Activated naive CD4-positive, alpha-beta T cell treated with anti-CD3 and anti-CD28 coated beads, Interleukin-2, amount 50 U/mL, for 24 hours (primary cell): ENCODE measurements around the gene TCERG1L.

Experiments
- H3K27ac Mint-ChIP-seq: one replicate; pipeline ENCODE4 v1.8.0; 2021; ENCODE audit warnings: mild to moderate bottlenecking, mixed read lengths
- H3K27me3 Mint-ChIP-seq: one replicate; pipeline ENCODE4 v1.8.0; 2021; ENCODE audit warnings: mixed read lengths
- H3K36me3 Mint-ChIP-seq: one replicate; pipeline ENCODE4 v1.8.0; 2021; ENCODE audit warnings: mixed read lengths
- H3K4me1 Mint-ChIP-seq: one replicate; pipeline ENCODE4 v1.8.0; 2021; ENCODE audit warnings: mixed read lengths
- H3K4me3 Mint-ChIP-seq: one replicate; pipeline ENCODE4 v1.8.0; 2021; ENCODE audit warnings: mild to moderate bottlenecking, mixed read lengths
- H3K9me3 Mint-ChIP-seq: one replicate; pipeline ENCODE4 v1.8.0; 2021; ENCODE audit warnings: mixed read lengths

TCERG1L gene

GRCh38 chr10:131282961-131283360 is 28.6 kb downstream of the TCERG1L start:
- Mint-ChIP-seq H3K36me3 (no peaks in the 10 kb centered on the region), H3K4me3 (no peak overlapping the region), H3K4me1 (no peaks in the 10 kb centered on the region), H3K27ac (no peak overlapping the region), H3K9me3 (no peaks in the 10 kb centered on the region), H3K27me3 (no peaks in the 10 kb centered on the region)

- no peaks in the 10 kb centered on the region for H3K9me3 Mint-ChIP-seq
- H3K27me3 Mint-ChIP-seq: no peaks in the 10 kb centered on the region
- H3K4me3 Mint-ChIP-seq: no peak overlapping the region
- no peaks in the 10 kb centered on the region for H3K36me3 Mint-ChIP-seq
- H3K4me1 Mint-ChIP-seq: no peaks in the 10 kb centered on the region
- H3K27ac Mint-ChIP-seq: no peak overlapping the region
These were observed 31.4 kb downstream of the TCERG1L start for GRCh38 chr10:131280101-131280500.

- Mint-ChIP-seq H3K4me3 (no peak overlapping the region), H3K4me1 (no peaks in the 10 kb centered on the region), H3K27ac (no peak overlapping the region), H3K9me3 (no peaks in the 10 kb centered on the region), H3K27me3 (no peaks in the 10 kb centered on the region), H3K36me3 (no peaks in the 10 kb centered on the region)
These were observed 32.0 kb downstream of the TCERG1L start for GRCh38 chr10:131279516-131279915.

- Mint-ChIP-seq H3K27me3 (no peaks in the 10 kb centered on the region), H3K36me3 (no peaks in the 10 kb centered on the region), H3K4me1 (no peaks in the 10 kb centered on the region), H3K27ac (no peak overlapping the region), H3K4me3 (no peak overlapping the region), H3K9me3 (no peaks in the 10 kb centered on the region)
These were observed 33.6 kb downstream of the TCERG1L start for GRCh38 chr10:131277969-131278368.

- Mint-ChIP-seq H3K36me3 (no peaks in the 10 kb centered on the region), H3K27ac (no peak overlapping the region), H3K4me3 (no peak overlapping the region), H3K4me1 (no peaks in the 10 kb centered on the region), H3K9me3 (no peaks in the 10 kb centered on the region), H3K27me3 (no peaks in the 10 kb centered on the region)
These were observed 34.2 kb downstream of the TCERG1L start for GRCh38 chr10:131277278-131277677.

- H3K36me3 Mint-ChIP-seq: no peaks in the 10 kb centered on the region
- no peak overlapping the region for H3K27ac Mint-ChIP-seq
- H3K4me3 Mint-ChIP-seq: no peak overlapping the region
- H3K4me1 Mint-ChIP-seq: no peaks in the 10 kb centered on the region
- no peaks in the 10 kb centered on the region for H3K9me3 Mint-ChIP-seq
- no peaks in the 10 kb centered on the region for H3K27me3 Mint-ChIP-seq
These were observed 35.8 kb downstream of the TCERG1L start for GRCh38 chr10:131275691-131276090.

- no peaks in the 10 kb centered on the region for H3K4me1 Mint-ChIP-seq
- no peak overlapping the region for H3K27ac Mint-ChIP-seq
- no peaks in the 10 kb centered on the region for H3K9me3 Mint-ChIP-seq
These were observed 36.6 kb downstream of the TCERG1L start for GRCh38 chr10:131274883-131275282.

GRCh38 chr10:131274133-131274880 is 37.2 kb downstream of the TCERG1L start:
- Mint-ChIP-seq H3K4me3 (no peak overlapping the region), H3K9me3 (no peaks in the 10 kb centered on the region), H3K27me3 (no peaks in the 10 kb centered on the region), H3K4me1 (no peaks in the 10 kb centered on the region), H3K27ac (no peak overlapping the region), H3K36me3 (no peaks in the 10 kb centered on the region)

More at GRCh38 chr10:131274883-131275282, 36.6 kb downstream of the TCERG1L start:
- Mint-ChIP-seq H3K4me3 (no peak overlapping the region), H3K36me3 (no peaks in the 10 kb centered on the region), H3K27me3 (no peaks in the 10 kb centered on the region)

GRCh38 chr10:131273476-131273875 is 38.0 kb downstream of the TCERG1L start:
- H3K27me3 Mint-ChIP-seq: no peaks in the 10 kb centered on the region
- H3K4me3 Mint-ChIP-seq: no peak overlapping the region
- no peaks in the 10 kb centered on the region for H3K4me1 Mint-ChIP-seq

GRCh38 chr10:131272897-131273451 is 38.5 kb downstream of the TCERG1L start:
- H3K9me3 Mint-ChIP-seq: no peaks in the 10 kb centered on the region
- H3K4me1 Mint-ChIP-seq: no peaks in the 10 kb centered on the region
- no peak overlapping the region for H3K27ac Mint-ChIP-seq
- no peaks in the 10 kb centered on the region for H3K27me3 Mint-ChIP-seq
- no peaks in the 10 kb centered on the region for H3K36me3 Mint-ChIP-seq
- H3K4me3 Mint-ChIP-seq: no peak overlapping the region

More at GRCh38 chr10:131273476-131273875, 38.0 kb downstream of the TCERG1L start:
- Mint-ChIP-seq H3K36me3 (no peaks in the 10 kb centered on the region), H3K27ac (no peak overlapping the region), H3K9me3 (no peaks in the 10 kb centered on the region)

- H3K9me3 Mint-ChIP-seq: no peaks in the 10 kb centered on the region
- no peaks in the 10 kb centered on the region for H3K27me3 Mint-ChIP-seq
- H3K27ac Mint-ChIP-seq: no peak overlapping the region
- H3K4me1 Mint-ChIP-seq: no peaks in the 10 kb centered on the region
- H3K36me3 Mint-ChIP-seq: no peaks in the 10 kb centered on the region
- H3K4me3 Mint-ChIP-seq: no peak overlapping the region
These were observed 39.6 kb downstream of the TCERG1L start for GRCh38 chr10:131271966-131272365.

- no peaks in the 10 kb centered on the region for H3K27me3 Mint-ChIP-seq
- no peak overlapping the region for H3K4me3 Mint-ChIP-seq
- H3K4me1 Mint-ChIP-seq: no peaks in the 10 kb centered on the region
- H3K27ac Mint-ChIP-seq: no peak overlapping the region
- H3K36me3 Mint-ChIP-seq: no peaks in the 10 kb centered on the region
- no peaks in the 10 kb centered on the region for H3K9me3 Mint-ChIP-seq
These were observed 40.2 kb downstream of the TCERG1L start for GRCh38 chr10:131271195-131271880.

- Mint-ChIP-seq H3K27me3 (no peaks in the 10 kb centered on the region), H3K36me3 (no peaks in the 10 kb centered on the region), H3K4me3 (no peak overlapping the region), H3K9me3 (no peaks in the 10 kb centered on the region), H3K27ac (no peak overlapping the region), H3K4me1 (no peaks in the 10 kb centered on the region)
These were observed 40.9 kb downstream of the TCERG1L start for GRCh38 chr10:131270461-131271190.

GRCh38 chr10:131269776-131270460 is 41.6 kb downstream of the TCERG1L start:
- Mint-ChIP-seq H3K4me1 (no peaks in the 10 kb centered on the region), H3K36me3 (no peaks in the 10 kb centered on the region), H3K27me3 (no peaks in the 10 kb centered on the region), H3K9me3 (no peaks in the 10 kb centered on the region), H3K27ac (no peak overlapping the region), H3K4me3 (no peak overlapping the region)

GRCh38 chr10:131267814-131268095 is 43.8 kb downstream of the TCERG1L start:
- Mint-ChIP-seq H3K36me3 (no peaks in the 10 kb centered on the region), H3K27me3 (no peaks in the 10 kb centered on the region), H3K27ac (no peak overlapping the region), H3K9me3 (no peaks in the 10 kb centered on the region), H3K4me1 (no peaks in the 10 kb centered on the region), H3K4me3 (no peak overlapping the region)
